Peyer's patch (tissue), 4 donors: Measurements from ENCODE around the gene ZC2HC1B.

Source experiments
- POLR2A ChIP-seq, 2 donors: fragments of 450-650 bp; IDR thresholded peaks; one replicate each; pipeline ENCODE4 v1.5.1; 2017; ENCODE audit warnings: antibody characterized with exemption in 2 of 2, mild to moderate bottlenecking in 2 of 2, moderate library complexity in 2 of 2
- TF ChIP-seq, protein P1 (sequence below), 6 experiments: fragments of 450-650 bp in 4 of 6; fragments of 200-600 bp in 2 of 6; sonication (generic) in 1 of 6; IDR thresholded peaks; one replicate each; pipeline ENCODE4 v1.5.1; 2017 to 2019; ENCODE audit warnings: antibody characterized with exemption in 6 of 6, mild to moderate bottlenecking in 3 of 6, moderate library complexity in 1 of 6

GRCh38 chr6:143934331-143934730 is 70.1 kb downstream of the ZC2HC1B start:
- TF ChIP-seq, protein P1, sequence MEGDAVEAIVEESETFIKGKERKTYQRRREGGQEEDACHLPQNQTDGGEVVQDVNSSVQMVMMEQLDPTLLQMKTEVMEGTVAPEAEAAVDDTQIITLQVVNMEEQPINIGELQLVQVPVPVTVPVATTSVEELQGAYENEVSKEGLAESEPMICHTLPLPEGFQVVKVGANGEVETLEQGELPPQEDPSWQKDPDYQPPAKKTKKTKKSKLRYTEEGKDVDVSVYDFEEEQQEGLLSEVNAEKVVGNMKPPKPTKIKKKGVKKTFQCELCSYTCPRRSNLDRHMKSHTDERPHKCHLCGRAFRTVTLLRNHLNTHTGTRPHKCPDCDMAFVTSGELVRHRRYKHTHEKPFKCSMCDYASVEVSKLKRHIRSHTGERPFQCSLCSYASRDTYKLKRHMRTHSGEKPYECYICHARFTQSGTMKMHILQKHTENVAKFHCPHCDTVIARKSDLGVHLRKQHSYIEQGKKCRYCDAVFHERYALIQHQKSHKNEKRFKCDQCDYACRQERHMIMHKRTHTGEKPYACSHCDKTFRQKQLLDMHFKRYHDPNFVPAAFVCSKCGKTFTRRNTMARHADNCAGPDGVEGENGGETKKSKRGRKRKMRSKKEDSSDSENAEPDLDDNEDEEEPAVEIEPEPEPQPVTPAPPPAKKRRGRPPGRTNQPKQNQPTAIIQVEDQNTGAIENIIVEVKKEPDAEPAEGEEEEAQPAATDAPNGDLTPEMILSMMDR (IDR thresholded peaks at IDR 0.05), result no peak
- TF ChIP-seq POLR2A (IDR thresholded peaks at IDR 0.05), result no peak
